Osteocyte (in vitro differentiated cells): ENCODE data around the gene NPC1L1. TPM values are rescaled to one million over a fixed set of nuclear protein-coding genes. Genes with fewer than 3 reads are reported as not detected.

Experiments used
- DNase-seq: peaks from one replicate; pipeline ENCODE4 v3.0.0; 2021; ENCODE audit warnings: mixed read lengths; ENCODE audit not compliant: unreplicated experiment; ENCODE audit errors: extremely low spot score
- H3K27ac Mint-ChIP-seq: one replicate; pipeline ENCODE4 v1.8.0; 2021; ENCODE audit warnings: mild to moderate bottlenecking, mixed read lengths; ENCODE audit not compliant: unreplicated experiment
- H3K27me3 Mint-ChIP-seq: one replicate; pipeline ENCODE4 v1.8.0; 2021; ENCODE audit warnings: mixed read lengths; ENCODE audit not compliant: unreplicated experiment
- H3K36me3 Mint-ChIP-seq: one replicate; pipeline ENCODE4 v1.8.0; 2021; ENCODE audit warnings: mixed read lengths; ENCODE audit not compliant: unreplicated experiment
- H3K4me1 Mint-ChIP-seq: one replicate; pipeline ENCODE4 v1.8.0; 2021; ENCODE audit warnings: mixed read lengths; ENCODE audit not compliant: unreplicated experiment
- H3K4me3 Mint-ChIP-seq: one replicate; pipeline ENCODE4 v1.8.0; 2021; ENCODE audit warnings: mild to moderate bottlenecking, moderate library complexity, mixed read lengths; ENCODE audit not compliant: unreplicated experiment
- H3K9me3 Mint-ChIP-seq: one replicate; pipeline ENCODE4 v1.8.0; 2021; ENCODE audit warnings: mixed read lengths; ENCODE audit not compliant: unreplicated experiment
- CTCF ChIP-seq: fragments of 200-600 bp; sonication (generic); IDR thresholded peaks from 2 replicates; pipeline ENCODE4 v1.5.0; 2021; ENCODE audit warnings: antibody characterized with exemption, mild to moderate bottlenecking, moderate library complexity
- total RNA-seq: library from RNA; stranded (reverse); gene quantifications from 2 replicates; pipeline ENCODE4 v1.2.1, GENCODE V29; 2021

Gene NPC1L1
- total RNA-seq, 1 donor from 2014 or later = not detected

GRCh38 chr7:44574287-44574872, 33.2 kb upstream of the NPC1L1 start:
- H3K9me3 Mint-ChIP-seq = no peaks in the 10 kb centered on the region
- no peaks in the 10 kb centered on the region for H3K27me3 Mint-ChIP-seq
- DNase-seq = no peak
- H3K36me3 Mint-ChIP-seq = peaks cover 32% of the 10 kb centered on the region
- H3K4me3 Mint-ChIP-seq = peak overlapping the region; percentile 96
- H3K4me1 Mint-ChIP-seq = peaks cover 29% of the 10 kb centered on the region
- TF ChIP-seq CTCF = no peak
- H3K27ac Mint-ChIP-seq = peak overlapping the region; percentile 95

GRCh38 chr7:44573464-44574286, 32.5 kb upstream of the NPC1L1 start, which contains the start of gene DDX56:
Gene DDX56 (minus strand): TSS chr7:44573908. CDS start chr7:44573895, 13 bp downstream.
- Mint-ChIP-seq H3K27me3 (no peaks in the 10 kb centered on the region), H3K4me3 (peak within 1 kb of the TSS; percentile 96), H3K27ac (peak within 1 kb of the TSS; percentile 95), H3K36me3 (peaks cover 33% of the 10 kb centered on the region), H3K9me3 (no peaks in the 10 kb centered on the region), H3K4me1 (peaks cover 27% of the 10 kb centered on the region)
- no peak for TF ChIP-seq CTCF
- DNase-seq = peak; percentile 97

GRCh38 chr7:44572771-44573170, 31.6 kb upstream of the NPC1L1 start:
- Mint-ChIP-seq H3K4me1 (peaks cover 27% of the 10 kb centered on the region), H3K4me3 (peak overlapping the region; percentile 96), H3K27ac (peak overlapping the region; percentile 95), H3K36me3 (peaks cover 41% of the 10 kb centered on the region), H3K9me3 (no peaks in the 10 kb centered on the region), H3K27me3 (no peaks in the 10 kb centered on the region)
- DNase-seq = no peak
- no peak for TF ChIP-seq CTCF

GRCh38 chr7:44569959-44570358, 28.8 kb upstream of the NPC1L1 start:
- H3K9me3 Mint-ChIP-seq = no peaks in the 10 kb centered on the region
- DNase-seq = no peak
- TF ChIP-seq CTCF = no peak
- no peaks in the 10 kb centered on the region for H3K27me3 Mint-ChIP-seq
- H3K36me3 Mint-ChIP-seq = peaks cover 56% of the 10 kb centered on the region
- H3K4me3 Mint-ChIP-seq = no peak overlapping the region
- H3K4me1 Mint-ChIP-seq = peaks cover 23% of the 10 kb centered on the region
- H3K27ac Mint-ChIP-seq = no peak overlapping the region
